Stomach (tissue), 4 donors: ENCODE results near the gene ALK.

Experiments used
- EP300 ChIP-seq: sonication (generic); formaldehyde crosslinking; IDR thresholded peaks from one replicate; pipeline ENCODE4 v1.6.1; 2017; ENCODE audit warnings: antibody characterized with exemption
- POLR2A ChIP-seq, 4 donors: fragments of 450-650 bp; IDR thresholded peaks; one replicate each; pipeline ENCODE4 v1.6.1; 2016; ENCODE audit warnings: antibody characterized with exemption in 4 of 4, control low read depth in 2 of 4, mild to moderate bottlenecking in 1 of 4, moderate library complexity in 1 of 4
- TF ChIP-seq, protein P1 (sequence below), 7 experiments: fragments of 450-650 bp in 4 of 7; fragments of 200-600 bp in 3 of 7; sonication (generic) in 3 of 7; IDR thresholded peaks; one replicate each; pipeline ENCODE4 v1.5.1; 2016 to 2019; ENCODE audit warnings: antibody characterized with exemption in 7 of 7, control low read depth in 2 of 7, mild to moderate bottlenecking in 1 of 7

GRCh38 chr2:29504746-29505145 is 416.6 kb downstream of the ALK start:
- TF ChIP-seq EP300 (no peak), POLR2A (IDR thresholded peaks at IDR 0.05) (no peak)
- TF ChIP-seq, protein P1, sequence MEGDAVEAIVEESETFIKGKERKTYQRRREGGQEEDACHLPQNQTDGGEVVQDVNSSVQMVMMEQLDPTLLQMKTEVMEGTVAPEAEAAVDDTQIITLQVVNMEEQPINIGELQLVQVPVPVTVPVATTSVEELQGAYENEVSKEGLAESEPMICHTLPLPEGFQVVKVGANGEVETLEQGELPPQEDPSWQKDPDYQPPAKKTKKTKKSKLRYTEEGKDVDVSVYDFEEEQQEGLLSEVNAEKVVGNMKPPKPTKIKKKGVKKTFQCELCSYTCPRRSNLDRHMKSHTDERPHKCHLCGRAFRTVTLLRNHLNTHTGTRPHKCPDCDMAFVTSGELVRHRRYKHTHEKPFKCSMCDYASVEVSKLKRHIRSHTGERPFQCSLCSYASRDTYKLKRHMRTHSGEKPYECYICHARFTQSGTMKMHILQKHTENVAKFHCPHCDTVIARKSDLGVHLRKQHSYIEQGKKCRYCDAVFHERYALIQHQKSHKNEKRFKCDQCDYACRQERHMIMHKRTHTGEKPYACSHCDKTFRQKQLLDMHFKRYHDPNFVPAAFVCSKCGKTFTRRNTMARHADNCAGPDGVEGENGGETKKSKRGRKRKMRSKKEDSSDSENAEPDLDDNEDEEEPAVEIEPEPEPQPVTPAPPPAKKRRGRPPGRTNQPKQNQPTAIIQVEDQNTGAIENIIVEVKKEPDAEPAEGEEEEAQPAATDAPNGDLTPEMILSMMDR (IDR thresholded peaks at IDR 0.05): no peak
